H1 (cell line): ENCODE data around the gene NRXN3. TPM values are rescaled to one million over a fixed set of nuclear protein-coding genes. Genes with fewer than 3 reads are reported as not detected.

Experiments used
- CTCF ChIA-PET: fragments of 300-600 bp; sonication (Branson Sonifier 250); formaldehyde crosslinking; loops from one replicate; lab custom pipeline; 2021; ENCODE audit not compliant: partially characterized antibody; lab: Charles Lee
- POLR2A ChIA-PET: fragments of 300-600 bp; sonication (Branson Sonifier 250); formaldehyde crosslinking; loops from one replicate; lab custom pipeline; 2021; ENCODE audit warnings: inconsistent platforms; ENCODE audit not compliant: partially characterized antibody; lab: Charles Lee
- DNase-seq, 2 experiments: peaks; one replicate each; pipeline versions ENCODE4 v3.0.0 to v3.0.0-alpha.2; 2010 to 2022; ENCODE audit warnings: low spot score in 2 of 2, low read depth in 1 of 2, mixed read lengths in 1 of 2
- FAIRE-seq: peaks from 2 replicates; lab custom pipeline; 2011; peaks lifted over from hg19 to GRCh38; lab: Jason Lieb, UNC
- H2AFZ ChIP-seq: 2 replicates; pipeline ENCODE4 v1.8.1; 2012; ENCODE audit warnings: low read length, inconsistent platforms
- H2AK5ac ChIP-seq: 2 replicates; pipeline ENCODE4 v1.6.1; 2013; ENCODE audit warnings: low read depth, low read length
- H2BK120ac ChIP-seq: replicated peaks from 2 replicates; pipeline ENCODE3; 2013; ENCODE audit warnings: low read depth, low read length, inconsistent platforms
- H2BK12ac ChIP-seq: 2 replicates; pipeline ENCODE4 v1.6.1; 2013; ENCODE audit warnings: low read depth, low read length
- H2BK15ac ChIP-seq: 2 replicates; pipeline ENCODE4 v1.6.1; 2013; ENCODE audit warnings: low read length
- H2BK20ac ChIP-seq: 2 replicates; pipeline ENCODE4 v1.6.1; 2013; ENCODE audit warnings: low read length
- H2BK5ac ChIP-seq: 2 replicates; pipeline ENCODE4 v1.6.1; 2013; ENCODE audit warnings: low read depth, low read length
- H3K14ac ChIP-seq: 2 replicates; pipeline ENCODE4 v1.6.1; 2013; ENCODE audit warnings: inconsistent platforms; ENCODE audit not compliant: insufficient read length
- H3K18ac ChIP-seq: 2 replicates; pipeline ENCODE4 v1.6.1; 2013; ENCODE audit warnings: low read length; ENCODE audit errors: extremely low read depth
- H3K23ac ChIP-seq: 2 replicates; pipeline ENCODE4 v1.6.1; 2013; ENCODE audit warnings: inconsistent platforms; ENCODE audit not compliant: insufficient read length
- H3K23me2 ChIP-seq: 2 replicates; pipeline ENCODE4 v1.6.1; 2013; ENCODE audit warnings: low read depth, low read length
- H3K27ac ChIP-seq: 2 replicates; pipeline ENCODE4 v1.6.1; 2011; ENCODE audit warnings: low read depth, low read length, inconsistent platforms
- H3K27me3 ChIP-seq, 4 experiments: replicated peaks in 1 of 4; 1 replicate in 1 of 4; 2 replicates in 3 of 4; pipeline versions ENCODE4 v1.6.1 to v1.8.1; 2011 to 2013; ENCODE audit warnings: low read length in 3 of 4, mild to moderate bottlenecking in 3 of 4, inconsistent platforms in 2 of 4, mixed read lengths in 2 of 4, moderate library complexity in 1 of 4; ENCODE audit not compliant: control insufficient read depth in 3 of 4, insufficient read depth in 3 of 4; ENCODE audit errors: extremely low read depth in 1 of 4
- H3K36me3 ChIP-seq, 4 experiments: 2 replicates each; pipeline versions ENCODE4 v1.6.1 to v1.8.1; 2011 to 2013; ENCODE audit warnings: mild to moderate bottlenecking in 4 of 4, low read length in 3 of 4, moderate library complexity in 2 of 4, control low read depth in 1 of 4, inconsistent platforms in 1 of 4; ENCODE audit not compliant: insufficient read depth in 4 of 4, control insufficient read depth in 2 of 4
- H3K4ac ChIP-seq: replicated peaks from 2 replicates; pipeline ENCODE3; 2013; ENCODE audit warnings: low read length, low read depth, mixed read lengths, inconsistent platforms; ENCODE audit not compliant: insufficient read length
- H3K4me1 ChIP-seq, 4 experiments: replicated peaks in 1 of 4; 1 replicate in 1 of 4; 2 replicates in 3 of 4; pipeline versions ENCODE4 v1.6.1 to v1.8.1; 2011 to 2013; ENCODE audit warnings: low read length in 3 of 4, inconsistent platforms in 2 of 4, mixed read lengths in 1 of 4; ENCODE audit not compliant: insufficient read depth in 4 of 4, control insufficient read depth in 3 of 4
- H3K4me2 ChIP-seq, 2 experiments: 2 replicates each; pipeline versions ENCODE4 v1.6.1 to v1.8.1; 2011 to 2013; ENCODE audit warnings: low read depth in 2 of 2, low read length in 2 of 2, control low read depth in 1 of 2, inconsistent platforms in 1 of 2, mild to moderate bottlenecking in 1 of 2; ENCODE audit not compliant: insufficient read depth in 1 of 2
- H3K4me3 ChIP-seq, 4 experiments: fragments of 200-600, 300-600 bp in 1 of 4; sonication (generic), shearing (Covaris generic), sonication (Bioruptor Twin) in 1 of 4; 2 replicates each; pipeline versions ENCODE4 v1.5.1 to v1.8.1; 2011 to 2016; ENCODE audit warnings: low read length in 4 of 4, low read depth in 3 of 4, control low read depth in 2 of 4, inconsistent platforms in 2 of 4, mild to moderate bottlenecking in 2 of 4, mixed read lengths in 1 of 4, moderate library complexity in 1 of 4; ENCODE audit not compliant: insufficient read depth in 2 of 4; ENCODE audit errors: extremely low read depth in 1 of 4
- H3K56ac ChIP-seq: replicated peaks from 2 replicates; pipeline ENCODE3; 2013; ENCODE audit warnings: low read depth, mild to moderate bottlenecking, mixed read lengths, low read length, inconsistent platforms; ENCODE audit not compliant: insufficient read length
- H3K79me1 ChIP-seq: 2 replicates; pipeline ENCODE4 v1.6.1; 2013; ENCODE audit warnings: low read depth, low read length, control low read depth
- H3K79me2 ChIP-seq, 2 experiments: 2 replicates each; pipeline versions ENCODE4 v1.6.1 to v1.8.1; 2012 to 2013; ENCODE audit warnings: low read length in 2 of 2, mild to moderate bottlenecking in 2 of 2, inconsistent platforms in 1 of 2; ENCODE audit not compliant: insufficient read depth in 2 of 2, control insufficient read depth in 1 of 2
- H3K9ac ChIP-seq, 4 experiments: replicated peaks in 1 of 4; 1 replicate in 1 of 4; 2 replicates in 3 of 4; pipeline versions ENCODE4 v1.6.1 to v1.8.1; 2011 to 2013; ENCODE audit warnings: low read depth in 3 of 4, low read length in 3 of 4, control low read depth in 2 of 4, mild to moderate bottlenecking in 2 of 4, moderate library complexity in 2 of 4, inconsistent platforms in 1 of 4; ENCODE audit errors: extremely low read depth in 1 of 4
- H3K9me3 ChIP-seq, 2 experiments: 2 replicates each; pipeline versions ENCODE4 v1.6.1 to v1.8.1; 2012 to 2013; ENCODE audit warnings: mild to moderate bottlenecking in 2 of 2, moderate library complexity in 2 of 2, control low read depth in 1 of 2, inconsistent platforms in 1 of 2, low read depth in 1 of 2, low read length in 1 of 2, mixed read lengths in 1 of 2; ENCODE audit not compliant: insufficient read depth in 2 of 2
- H4K20me1 ChIP-seq, 2 experiments: replicated peaks in 1 of 2; 2 replicates each; pipeline versions ENCODE3 to v1.8.1; 2011 to 2013; ENCODE audit warnings: inconsistent platforms in 2 of 2, low read length in 2 of 2, mild to moderate bottlenecking in 1 of 2; ENCODE audit not compliant: insufficient read depth in 2 of 2, control insufficient read depth in 1 of 2
- H4K5ac ChIP-seq: 2 replicates; pipeline ENCODE4 v1.6.1; 2013; ENCODE audit warnings: low read length, low read depth, mixed read lengths, inconsistent platforms; ENCODE audit not compliant: insufficient read length
- H4K8ac ChIP-seq: 2 replicates; pipeline ENCODE4 v1.8.0; 2013; ENCODE audit warnings: mild to moderate bottlenecking, moderate library complexity, low read length, inconsistent platforms; ENCODE audit not compliant: insufficient read depth; ENCODE audit errors: extremely low read depth
- H4K91ac ChIP-seq: replicated peaks from 2 replicates; pipeline ENCODE3; 2013; ENCODE audit warnings: low read length, mixed read lengths, inconsistent platforms; ENCODE audit not compliant: insufficient read length
- EZH2 ChIP-seq: fragments of 200-600 bp; sonication (generic); IDR thresholded peaks from 2 replicates; pipeline ENCODE4 v1.7.1; 2012; ENCODE audit warnings: low read depth, mild to moderate bottlenecking, moderate library complexity, low read length, inconsistent platforms; ENCODE audit not compliant: severe bottlenecking
- SP4 ChIP-seq: IDR thresholded peaks from 2 replicates; pipeline ENCODE4 v1.6.1; 2012; ENCODE audit warnings: low read length, inconsistent platforms
- WGBS, 2 experiments: shearing (Covaris generic) in 1 of 2; methylation state at CpG; one replicate each; pipeline versions ENCODE4 v1.1.6 to v1.1.7; 2013 to 2015; ENCODE audit warnings: low lambda C conversion rate in 2 of 2, mixed read lengths in 2 of 2, inconsistent platforms in 1 of 2, low coverage in 1 of 2, missing lambda C conversion rate in 1 of 2; ENCODE audit not compliant: insufficient replicate concordance in 2 of 2, insufficient coverage in 1 of 2, insufficient read length in 1 of 2; ENCODE audit errors: extremely low coverage in 1 of 2, missing lambda C conversion rate in 1 of 2; 5-methylcytosine and 5-hydroxymethylcytosine counted together
- polyA plus RNA-seq, 7 experiments: library from polyadenylated mRNA; depleted of rRNA in 3 of 7; stranded (reverse) in 5 of 7; unstranded in 2 of 7; fragments of >200 nt in 5 of 7; fragments of 200-250 nt in 2 of 7; gene quantifications; 1 replicate in 5 of 7; 2 replicates in 1 of 7; 4 replicates in 1 of 7; pipeline versions ENCODE4 v1.2.1 to v1.2.3, GENCODE V29; 2011 to 2013; ENCODE audit warnings: missing spikeins in 2 of 7, mixed read lengths in 2 of 7
- total RNA-seq: library from RNA; stranded (reverse); fragmentation: NEBNext Ultra II Directional; extraction: Animal tissue kit (Norgen Biotek cat#: 25700); gene quantifications from 2 replicates; pipeline ENCODE4 v1.2.1, GENCODE V29; 2021

Gene NRXN3
- total and polyA plus RNA-seq, 2 of the 8 experiments (the other 6 are each of a cell fraction or from before 2014, with no cell fraction given): 2.6 to 4.1 TPM

- peak overlapping the region; percentile 76 for H4K91ac ChIP-seq
- DNase-seq (no peak), FAIRE-seq (no peak)
- WGBS, 2 experiments: 95% methylated on average over 20 of the region's 20 CpGs; no CpG with 5 or more reads in 1 of the 2 experiments
- no peak overlapping the region for H3K23ac ChIP-seq
- H3K23me2 ChIP-seq: no peaks in the 10 kb centered on the region
- no peak overlapping the region for H2BK20ac ChIP-seq
- H4K5ac ChIP-seq: no peak overlapping the region
- H3K79me1 ChIP-seq: no peaks in the 10 kb centered on the region
- no peak overlapping the region for H3K4me2 ChIP-seq
- H2AK5ac ChIP-seq: no peak overlapping the region
- no peak overlapping the region for H3K4ac ChIP-seq
- H4K20me1 ChIP-seq: no peaks in the 10 kb centered on the region
- H3K27me3 ChIP-seq: no peaks in the 10 kb centered on the region
- H4K8ac ChIP-seq: no peak overlapping the region
- no peaks in the 10 kb centered on the region for H3K79me2 ChIP-seq
- CTCF ChIA-PET: interaction anchor here (0.6 to 2.1 kb wide), 5 partner anchors 11 to 160 kb away, joined by 3 to 5 read pairs (median 4); no protein-coding TSS in a partner anchor
- H3K18ac ChIP-seq: no peak overlapping the region
- no peak overlapping the region for H2BK12ac ChIP-seq
- no peak overlapping the region for H2BK120ac ChIP-seq
- no peak overlapping the region for H3K4me3 ChIP-seq
- no peak overlapping the region for H2BK5ac ChIP-seq
- no peak overlapping the region for H2BK15ac ChIP-seq
- POLR2A ChIA-PET: interaction anchor here (0.5 kb wide), 1 partner anchor 213 kb away, joined by 3 read pairs; no protein-coding TSS in a partner anchor
- H3K36me3 ChIP-seq: no peaks in the 10 kb centered on the region
- H3K27ac ChIP-seq: no peak overlapping the region
- H3K9me3 ChIP-seq: no peaks in the 10 kb centered on the region
- H3K56ac ChIP-seq: no peak overlapping the region
- H3K9ac ChIP-seq: no peak overlapping the region
- no peak overlapping the region for H2AFZ ChIP-seq
- no peaks in the 10 kb centered on the region for H3K4me1 ChIP-seq
- TF ChIP-seq EZH2 (no peak), SP4 (no peak)
- no peak overlapping the region for H3K14ac ChIP-seq
Measured at GRCh38 chr14:78243187-78243586, 73.0 kb downstream of the NRXN3 start.
